GM12878 (cell line): ENCODE results near the gene KCNK5. TPM values are rescaled to one million over a fixed set of nuclear protein-coding genes. Genes with fewer than 3 reads are reported as not detected.

Source experiments
- DPF2 ChIP-seq: fragments of 450-650 bp; IDR thresholded peaks from 2 replicates; pipeline ENCODE4 v1.6.1; 2017; ENCODE audit warnings: mild to moderate bottlenecking
- IKZF2 ChIP-seq, 2 experiments: fragments of 450-650 bp; IDR thresholded peaks; 2 replicates each; pipeline ENCODE4 v1.6.1; 2017; ENCODE audit warnings: mild to moderate bottlenecking in 2 of 2, moderate library complexity in 2 of 2
- JUNB ChIP-seq: IDR thresholded peaks from 2 replicates; pipeline ENCODE4 v1.6.1; 2016; ENCODE audit warnings: antibody characterized with exemption, mild to moderate bottlenecking
- MAX ChIP-seq: IDR thresholded peaks from 2 replicates; pipeline ENCODE4 v1.6.1; 2012; ENCODE audit warnings: low read depth, low read length, improper control_type of control experiment
- PRDM15 ChIP-seq: fragments of 450-650 bp; formaldehyde crosslinking; IDR thresholded peaks from 2 replicates; pipeline ENCODE4 v1.4.0; 2020; ENCODE audit warnings: mild to moderate bottlenecking, moderate library complexity
- ZNF687 ChIP-seq: fragments of 450-650 bp; IDR thresholded peaks from 2 replicates; pipeline ENCODE4 v1.6.1; 2017; ENCODE audit warnings: mild to moderate bottlenecking, moderate library complexity
- polyA plus RNA-seq, 11 experiments: library from polyadenylated mRNA; depleted of rRNA in 4 of 11; unstranded in 6 of 11; stranded (reverse) in 5 of 11; fragments of >200 nt; fragmentation: Nextera tagmentation in 4 of 11; fragmentation: Illumina TruSeq in 1 of 11; extraction: Ambion mirVana in 4 of 11; extraction: Trizol in 1 of 11; gene quantifications; 1 replicate in 1 of 11; 2 replicates in 10 of 11; pipeline versions ENCODE4 v1.2.1 to v1.2.3, GENCODE V29; 2011 to 2016; ENCODE audit warnings: inconsistent platforms in 2 of 11, missing spikeins in 2 of 11, low read depth in 1 of 11
- total RNA-seq, 4 experiments: library from RNA; depleted of rRNA in 3 of 4; stranded (reverse); fragments of >200 nt in 3 of 4; fragmentation: Illumina TruSeq in 1 of 4; extraction: Trizol in 1 of 4; gene quantifications; 2 replicates each; pipeline versions ENCODE4 v1.2.1 to v1.2.3, GENCODE V29; 2013 to 2021
- TF ChIP-seq, protein P1 (sequence below): fragments of 150-350 bp; IDR thresholded peaks from 2 replicates; pipeline ENCODE4 v1.6.1; 2014; ENCODE audit warnings: mild to moderate bottlenecking, low read depth, low read length

KCNK5 gene
- total and polyA plus RNA-seq, 10 of the 15 experiments (the other 5 are each of a cell fraction or from before 2014, with no cell fraction given), result 0.11 to 4.2 (median 2.1) TPM

DNA sequence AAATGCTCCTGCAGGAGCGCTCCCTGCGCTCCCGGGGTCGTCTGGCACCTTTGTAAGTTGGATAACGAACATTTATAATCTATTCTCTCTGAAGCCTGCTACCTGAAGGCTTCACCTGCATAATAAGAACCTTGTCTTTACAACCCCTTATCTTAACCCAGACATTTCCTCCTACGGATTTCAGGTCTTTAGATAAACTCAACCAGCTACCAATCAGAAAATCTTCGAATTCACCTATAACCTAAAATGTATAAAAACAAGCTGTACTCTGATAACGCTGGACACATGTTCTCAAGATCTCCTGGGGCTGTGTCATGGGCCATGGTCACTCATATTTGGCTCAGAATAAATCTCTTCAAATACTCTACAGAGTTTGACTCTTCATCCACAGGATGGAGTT is 4.1 kb upstream of the KCNK5 start (continued):
- TF ChIP-seq ZNF687 (no peak), PRDM15 (CRISPR knock-in tag) (no peak), IKZF2 (IDR thresholded peaks at IDR 0.05) (no peak), JUNB (no peak), MAX (no peak), DPF2 (no peak)
- TF ChIP-seq, protein P1, sequence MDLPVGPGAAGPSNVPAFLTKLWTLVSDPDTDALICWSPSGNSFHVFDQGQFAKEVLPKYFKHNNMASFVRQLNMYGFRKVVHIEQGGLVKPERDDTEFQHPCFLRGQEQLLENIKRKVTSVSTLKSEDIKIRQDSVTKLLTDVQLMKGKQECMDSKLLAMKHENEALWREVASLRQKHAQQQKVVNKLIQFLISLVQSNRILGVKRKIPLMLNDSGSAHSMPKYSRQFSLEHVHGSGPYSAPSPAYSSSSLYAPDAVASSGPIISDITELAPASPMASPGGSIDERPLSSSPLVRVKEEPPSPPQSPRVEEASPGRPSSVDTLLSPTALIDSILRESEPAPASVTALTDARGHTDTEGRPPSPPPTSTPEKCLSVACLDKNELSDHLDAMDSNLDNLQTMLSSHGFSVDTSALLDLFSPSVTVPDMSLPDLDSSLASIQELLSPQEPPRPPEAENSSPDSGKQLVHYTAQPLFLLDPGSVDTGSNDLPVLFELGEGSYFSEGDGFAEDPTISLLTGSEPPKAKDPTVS, result no peak
